HL-60 (cell line): ENCODE results near the gene IP6K1.
A peak's percentile ranks its signal among the peaks of the same experiment; 100 is the strongest.

Experiments
- DNase-seq, 2 experiments: peaks; one replicate each; pipeline ENCODE4 v3.0.0-alpha.2; 2010 to 2020; ENCODE audit warnings: low read depth in 1 of 2, low spot score in 1 of 2
- H3K27ac ChIP-seq: fragments of 250-450 bp; sonication (Bioruptor Pico); replicated peaks from 2 replicates; pipeline ENCODE4 v1.5.1; 2020; ENCODE audit warnings: mild to moderate bottlenecking, moderate library complexity
- H3K27me3 ChIP-seq: fragments of 250-450 bp; sonication (Bioruptor Pico); 2 replicates; pipeline ENCODE4 v1.5.1; 2021; ENCODE audit warnings: mild to moderate bottlenecking, moderate library complexity; ENCODE audit not compliant: insufficient read depth, poor library complexity, severe bottlenecking
- H3K4me3 ChIP-seq: replicated peaks from 2 replicates; pipeline ENCODE4 v1.5.1; 2011; ENCODE audit warnings: mild to moderate bottlenecking, control low read depth, low read length; ENCODE audit not compliant: insufficient read depth
- GABPA ChIP-seq: IDR thresholded peaks from 2 replicates; pipeline ENCODE4 v1.6.1; 2012; ENCODE audit warnings: low read depth
- POLR2AphosphoS5 ChIP-seq: IDR thresholded peaks from 2 replicates; pipeline ENCODE4 v1.6.1; 2012; ENCODE audit warnings: low read depth
- SPI1 ChIP-seq: IDR thresholded peaks from 2 replicates; pipeline ENCODE4 v1.6.1; 2012; ENCODE audit warnings: low read depth, mild to moderate bottlenecking, borderline replicate concordance
- TF ChIP-seq, protein P1 (sequence below): IDR thresholded peaks from 2 replicates; pipeline ENCODE4 v1.6.1; 2012; ENCODE audit warnings: low read depth; ENCODE audit not compliant: insufficient replicate concordance
- TF ChIP-seq, protein P2 (sequence below): IDR thresholded peaks from one replicate; pipeline ENCODE4 v1.5.1; 2011; ENCODE audit warnings: low read length, control low read depth, inconsistent platforms; ENCODE audit not compliant: insufficient read depth

IP6K1 gene

DNA sequence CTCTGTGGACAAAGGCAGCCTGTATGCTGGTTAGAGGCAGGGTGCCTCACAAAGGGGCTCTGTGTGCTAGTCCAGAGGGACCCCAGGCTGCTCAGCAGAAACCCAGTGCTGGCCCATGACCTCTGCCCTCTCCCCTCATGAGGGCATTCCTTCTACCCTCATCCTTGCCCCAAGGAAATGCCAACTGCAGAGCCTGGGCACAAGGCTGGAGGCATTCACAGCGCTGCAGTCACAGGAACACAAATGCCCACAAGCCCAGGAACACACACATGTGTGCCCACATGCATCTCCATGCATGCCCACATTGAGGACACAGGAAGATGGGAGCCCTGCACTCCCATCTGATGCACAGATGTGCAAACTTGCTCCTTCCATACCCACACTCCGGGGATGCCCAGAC is 20.5 kb upstream of the IP6K1 start:
- TF ChIP-seq, protein P1, sequence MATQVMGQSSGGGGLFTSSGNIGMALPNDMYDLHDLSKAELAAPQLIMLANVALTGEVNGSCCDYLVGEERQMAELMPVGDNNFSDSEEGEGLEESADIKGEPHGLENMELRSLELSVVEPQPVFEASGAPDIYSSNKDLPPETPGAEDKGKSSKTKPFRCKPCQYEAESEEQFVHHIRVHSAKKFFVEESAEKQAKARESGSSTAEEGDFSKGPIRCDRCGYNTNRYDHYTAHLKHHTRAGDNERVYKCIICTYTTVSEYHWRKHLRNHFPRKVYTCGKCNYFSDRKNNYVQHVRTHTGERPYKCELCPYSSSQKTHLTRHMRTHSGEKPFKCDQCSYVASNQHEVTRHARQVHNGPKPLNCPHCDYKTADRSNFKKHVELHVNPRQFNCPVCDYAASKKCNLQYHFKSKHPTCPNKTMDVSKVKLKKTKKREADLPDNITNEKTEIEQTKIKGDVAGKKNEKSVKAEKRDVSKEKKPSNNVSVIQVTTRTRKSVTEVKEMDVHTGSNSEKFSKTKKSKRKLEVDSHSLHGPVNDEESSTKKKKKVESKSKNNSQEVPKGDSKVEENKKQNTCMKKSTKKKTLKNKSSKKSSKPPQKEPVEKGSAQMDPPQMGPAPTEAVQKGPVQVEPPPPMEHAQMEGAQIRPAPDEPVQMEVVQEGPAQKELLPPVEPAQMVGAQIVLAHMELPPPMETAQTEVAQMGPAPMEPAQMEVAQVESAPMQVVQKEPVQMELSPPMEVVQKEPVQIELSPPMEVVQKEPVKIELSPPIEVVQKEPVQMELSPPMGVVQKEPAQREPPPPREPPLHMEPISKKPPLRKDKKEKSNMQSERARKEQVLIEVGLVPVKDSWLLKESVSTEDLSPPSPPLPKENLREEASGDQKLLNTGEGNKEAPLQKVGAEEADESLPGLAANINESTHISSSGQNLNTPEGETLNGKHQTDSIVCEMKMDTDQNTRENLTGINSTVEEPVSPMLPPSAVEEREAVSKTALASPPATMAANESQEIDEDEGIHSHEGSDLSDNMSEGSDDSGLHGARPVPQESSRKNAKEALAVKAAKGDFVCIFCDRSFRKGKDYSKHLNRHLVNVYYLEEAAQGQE = no peak
- TF ChIP-seq POLR2AphosphoS5 (no peak), SPI1 (no peak), GABPA (no peak)
- TF ChIP-seq, protein P2, sequence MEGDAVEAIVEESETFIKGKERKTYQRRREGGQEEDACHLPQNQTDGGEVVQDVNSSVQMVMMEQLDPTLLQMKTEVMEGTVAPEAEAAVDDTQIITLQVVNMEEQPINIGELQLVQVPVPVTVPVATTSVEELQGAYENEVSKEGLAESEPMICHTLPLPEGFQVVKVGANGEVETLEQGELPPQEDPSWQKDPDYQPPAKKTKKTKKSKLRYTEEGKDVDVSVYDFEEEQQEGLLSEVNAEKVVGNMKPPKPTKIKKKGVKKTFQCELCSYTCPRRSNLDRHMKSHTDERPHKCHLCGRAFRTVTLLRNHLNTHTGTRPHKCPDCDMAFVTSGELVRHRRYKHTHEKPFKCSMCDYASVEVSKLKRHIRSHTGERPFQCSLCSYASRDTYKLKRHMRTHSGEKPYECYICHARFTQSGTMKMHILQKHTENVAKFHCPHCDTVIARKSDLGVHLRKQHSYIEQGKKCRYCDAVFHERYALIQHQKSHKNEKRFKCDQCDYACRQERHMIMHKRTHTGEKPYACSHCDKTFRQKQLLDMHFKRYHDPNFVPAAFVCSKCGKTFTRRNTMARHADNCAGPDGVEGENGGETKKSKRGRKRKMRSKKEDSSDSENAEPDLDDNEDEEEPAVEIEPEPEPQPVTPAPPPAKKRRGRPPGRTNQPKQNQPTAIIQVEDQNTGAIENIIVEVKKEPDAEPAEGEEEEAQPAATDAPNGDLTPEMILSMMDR = no peak

DNA sequence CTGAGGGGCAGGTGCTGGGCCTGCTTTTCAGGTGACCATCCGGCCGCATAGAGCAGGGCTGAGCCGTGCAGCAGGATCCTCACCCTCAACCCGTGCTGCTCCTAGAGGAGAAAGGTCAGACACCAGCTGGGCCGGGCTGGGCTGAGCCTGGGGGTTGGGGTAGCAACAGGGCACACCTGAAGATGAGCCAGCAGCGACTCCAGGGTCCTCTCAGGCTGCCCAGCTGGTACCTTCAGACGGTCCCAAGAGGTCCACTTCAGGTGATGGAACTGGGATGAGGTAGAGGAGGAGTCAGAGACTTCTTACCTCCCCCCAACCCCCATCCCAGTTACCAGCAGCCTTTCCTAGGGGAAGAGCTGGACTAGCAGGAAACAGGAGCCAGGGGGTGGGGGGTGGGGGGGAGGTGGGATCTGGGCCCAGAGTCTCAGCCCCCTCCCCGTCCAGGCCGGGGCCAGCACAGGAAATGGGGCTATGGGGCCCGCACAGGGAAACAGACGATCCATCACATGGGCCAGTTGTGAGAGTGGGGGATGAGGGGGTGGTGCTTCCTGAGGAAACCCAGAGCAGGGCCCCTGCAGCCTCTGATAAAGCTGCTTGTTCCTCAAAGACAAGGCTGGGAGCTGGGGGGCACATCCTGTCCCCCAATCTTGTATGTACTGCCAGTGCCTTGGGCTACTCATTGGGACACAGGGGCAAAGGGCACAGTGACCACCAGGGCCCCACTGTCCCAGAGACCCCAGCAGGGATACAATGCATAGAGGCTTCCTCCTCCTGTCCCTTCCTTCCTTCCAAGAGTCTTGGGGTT is 19.8 kb upstream of the IP6K1 start:
- Histone ChIP-seq H3K27ac (peak overlapping the region; percentile 89), H3K27me3 (no peaks in the 10 kb centered on the region), H3K4me3 (peak overlapping the region; percentile 30)
- peak; percentile 56 to 90 for DNase-seq
- TF ChIP-seq, protein P1 = no peak
- TF ChIP-seq SPI1 = peak; percentile 45; the same call in 1 of the 2 replicates
- TF ChIP-seq, protein P2 = no peak
- TF ChIP-seq GABPA = no peak
- TF ChIP-seq POLR2AphosphoS5 = peak; percentile 74

More for the DNA sequence above, 20.5 kb upstream of the IP6K1 start:
- DNase-seq = no peak
- no peak overlapping the region for H3K4me3 ChIP-seq
- no peaks in the 10 kb centered on the region for H3K27me3 ChIP-seq
- peak overlapping the region; percentile 89 for H3K27ac ChIP-seq

DNA sequence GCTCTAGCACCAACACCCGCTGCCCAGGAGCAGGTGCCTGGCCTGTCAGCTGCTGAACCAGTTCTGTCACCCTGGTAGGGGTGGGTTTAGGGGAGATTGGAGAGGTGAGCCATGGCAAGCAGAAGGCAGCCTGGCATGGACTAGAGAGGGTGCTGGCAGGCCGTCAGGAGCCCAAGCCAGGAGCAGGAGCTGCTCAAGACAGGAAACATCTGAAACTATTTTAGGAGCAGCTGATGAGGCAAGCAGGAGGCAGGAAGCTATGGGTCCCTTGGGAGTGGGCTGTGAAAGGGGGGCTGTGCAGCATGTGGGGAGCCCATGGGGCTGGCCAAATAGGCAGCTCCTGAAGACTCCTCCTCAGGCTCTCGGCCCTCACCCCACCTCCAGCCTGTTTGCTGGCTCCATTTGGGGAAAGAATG is 19.0 kb upstream of the IP6K1 start:
- DNase-seq = peak; percentile 74 to 88
- no peaks in the 10 kb centered on the region for H3K27me3 ChIP-seq

More for the DNA sequence above, 19.0 kb upstream of the IP6K1 start:
- TF ChIP-seq, protein P2 = no peak
- TF ChIP-seq, protein P1 = peak; percentile 43
- TF ChIP-seq POLR2AphosphoS5 = peak; percentile 93
- TF ChIP-seq SPI1 = no peak
- 0 out of 2 replicates have a peak, but pooled peaks have one; percentile 18 for TF ChIP-seq GABPA
- peak overlapping the region; percentile 89 for H3K27ac ChIP-seq
- H3K4me3 ChIP-seq = peak overlapping the region; percentile 30
